DOHH2 (cell line): ENCODE data around the gene EIF4A3.

ENCODE experiments used
- EZH2phosphoT487 ChIP-seq: fragments of 200-600 bp; sonication (generic); IDR thresholded peaks from 2 replicates; pipeline ENCODE4 v1.6.1; 2017; ENCODE audit warnings: borderline replicate concordance, mild to moderate bottlenecking, antibody characterized with exemption, low read length, moderate library complexity, mixed read lengths
- TF ChIP-seq, protein P1 (sequence below): fragments of 200-600 bp; sonication (generic); IDR thresholded peaks from one replicate; pipeline ENCODE4 v1.5.1; 2014; ENCODE audit warnings: antibody characterized with exemption, mild to moderate bottlenecking, low read depth, low read length; ENCODE audit not compliant: poor library complexity, severe bottlenecking

- TF ChIP-seq, protein P1, sequence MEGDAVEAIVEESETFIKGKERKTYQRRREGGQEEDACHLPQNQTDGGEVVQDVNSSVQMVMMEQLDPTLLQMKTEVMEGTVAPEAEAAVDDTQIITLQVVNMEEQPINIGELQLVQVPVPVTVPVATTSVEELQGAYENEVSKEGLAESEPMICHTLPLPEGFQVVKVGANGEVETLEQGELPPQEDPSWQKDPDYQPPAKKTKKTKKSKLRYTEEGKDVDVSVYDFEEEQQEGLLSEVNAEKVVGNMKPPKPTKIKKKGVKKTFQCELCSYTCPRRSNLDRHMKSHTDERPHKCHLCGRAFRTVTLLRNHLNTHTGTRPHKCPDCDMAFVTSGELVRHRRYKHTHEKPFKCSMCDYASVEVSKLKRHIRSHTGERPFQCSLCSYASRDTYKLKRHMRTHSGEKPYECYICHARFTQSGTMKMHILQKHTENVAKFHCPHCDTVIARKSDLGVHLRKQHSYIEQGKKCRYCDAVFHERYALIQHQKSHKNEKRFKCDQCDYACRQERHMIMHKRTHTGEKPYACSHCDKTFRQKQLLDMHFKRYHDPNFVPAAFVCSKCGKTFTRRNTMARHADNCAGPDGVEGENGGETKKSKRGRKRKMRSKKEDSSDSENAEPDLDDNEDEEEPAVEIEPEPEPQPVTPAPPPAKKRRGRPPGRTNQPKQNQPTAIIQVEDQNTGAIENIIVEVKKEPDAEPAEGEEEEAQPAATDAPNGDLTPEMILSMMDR, result no peak
- no peak for TF ChIP-seq EZH2phosphoT487
These were observed 6.1 kb upstream of the EIF4A3 start for GRCh38 chr17:80153004-80153403.
